Ovary (tissue), 9 donors: ENCODE results near the gene GDF7. TPM values are rescaled to one million over a fixed set of nuclear protein-coding genes. Genes with fewer than 3 reads are reported as not detected.

Source experiments
- DNase-seq, 5 donors: peaks; one replicate each; pipeline ENCODE4 v3.0.0-alpha.2; 2019 to 2020
- H3K27ac ChIP-seq, 2 donors: fragments of 200-600 bp; one replicate each; pipeline versions ENCODE4 v1.5.1 to v1.8.0; 2019 to 2022
- H3K27me3 ChIP-seq: fragments of 200-600 bp; one replicate; pipeline ENCODE4 v1.8.0; 2022
- H3K36me3 ChIP-seq: fragments of 200-600 bp; sonication (generic); one replicate; pipeline ENCODE4 v1.5.1; 2019
- H3K4me1 ChIP-seq: one replicate; pipeline ENCODE4 v1.8.1; 2013; ENCODE audit warnings: mild to moderate bottlenecking, moderate library complexity; ENCODE audit not compliant: insufficient read depth
- H3K4me3 ChIP-seq: fragments of 200-600 bp; sonication (generic); one replicate; pipeline ENCODE4 v1.5.1; 2017
- H3K9me3 ChIP-seq, 2 donors: fragments of 200-600 bp in 1 of 2; sonication (generic) in 1 of 2; one replicate each; pipeline versions ENCODE4 v1.5.1 to v1.8.1; 2013 to 2019; ENCODE audit warnings: mild to moderate bottlenecking in 1 of 2, moderate library complexity in 1 of 2
- CTCF ChIP-seq, 3 donors: fragments of 450-650 bp in 2 of 3; fragments of 200-600 bp in 1 of 3; IDR thresholded peaks; one replicate each; pipeline versions ENCODE4 v1.5.1 to v1.8.0; 2016 to 2022; ENCODE audit warnings: antibody characterized with exemption in 3 of 3, mild to moderate bottlenecking in 1 of 3
- EP300 ChIP-seq: sonication (generic); formaldehyde crosslinking; IDR thresholded peaks from one replicate; pipeline ENCODE4 v1.6.1; 2017; ENCODE audit warnings: antibody characterized with exemption
- POLR2A ChIP-seq: fragments of 450-650 bp; IDR thresholded peaks from one replicate; pipeline ENCODE4 v1.6.1; 2017; ENCODE audit warnings: antibody characterized with exemption, mild to moderate bottlenecking, moderate library complexity
- WGBS, 3 donors: extraction: QIAGEN DNeasy Blood & Tissue Kit in 1 of 3; methylation state at CpG; one replicate each; pipeline versions ENCODE4 v1.1.5 to v1.1.7; 2013 to 2017; 5-methylcytosine and 5-hydroxymethylcytosine counted together
- intact Hi-C, 4 donors: fragments of 100-400 bp; cut with DNase I; formaldehyde crosslinking; loops; one replicate each; pipeline versions ENCODE4 v1.11.0 to v1.15.1; 2022 to 2023
- polyA plus RNA-seq, 2 donors: library from polyadenylated mRNA; stranded (reverse); fragments of 200-250 nt in 1 of 2; fragments of 350-450 nt in 1 of 2; fragmentation: Illumina TruSeq in 1 of 2; extraction: RNeasy Lipid Tissue Mini Kit (QIAGEN cat#74804) in 1 of 2; gene quantifications; one replicate each; pipeline ENCODE4 v1.2.3, GENCODE V29; 2013 to 2014
- total RNA-seq, 7 donors: library from RNA; depleted of rRNA in 2 of 7; stranded (reverse); fragments of >200 nt in 2 of 7; fragmentation: NEBNext Ultra II Directional in 3 of 7; extraction: Animal tissue kit (Norgen Biotek cat#: 25700) in 3 of 7; gene quantifications; one replicate each; pipeline versions ENCODE4 v1.1.0 to v1.2.4, GENCODE V29; 2016 to 2023
- donor health status: DM: no; HTN: no; CAD: no; lungs with moderate emphysema.
- donor health status: DM: no; HTN: no; CAD: no.
- donor health status: Bipolar disorder and iron deficiency.
- donor health status: DM: yes; HTN: yes; CAD: no.
- donor health status: DM: no; HTN: no; CAD: no.
- donor health status: DM: yes; HTN: yes; CAD: no.

Gene GDF7
- total and polyA plus RNA-seq, 9 donors, result 0.11 to 1.7 (median 0.48) TPM

GRCh38 chr2:20645301-20645701, 21.6 kb upstream of the GDF7 start:
- Histone ChIP-seq H3K36me3 (no peaks in the 10 kb centered on the region), H3K9me3 (no peaks in the 10 kb centered on the region), H3K27me3 (no peaks in the 10 kb centered on the region), H3K4me3 (no peak overlapping the region), H3K27ac (no peak overlapping the region), H3K4me1 (peaks cover 11% of the 10 kb centered on the region)
- no peak for TF ChIP-seq CTCF (IDR thresholded peaks at IDR 0.05)
- no peak for TF ChIP-seq EP300
- TF ChIP-seq POLR2A, result no peak
- intact Hi-C loops, result no loop called here
- no peak for DNase-seq
- WGBS, 3 donors, result 86 to 92% (median 89%) methylated on average over 7 to 14 of the region's 14 CpGs

GRCh38 chr2:20645761-20646160, 21.2 kb upstream of the GDF7 start:
- intact Hi-C loops, result no loop called here
- no peak for DNase-seq
- WGBS, 3 donors, result 81 to 91% (median 87%) methylated on average over 10 of the region's 10 CpGs
- H3K27ac ChIP-seq, result no peak overlapping the region
- H3K9me3 ChIP-seq, result no peaks in the 10 kb centered on the region
- no peaks in the 10 kb centered on the region for H3K27me3 ChIP-seq
- peaks cover 11% of the 10 kb centered on the region for H3K4me1 ChIP-seq
- no peaks in the 10 kb centered on the region for H3K36me3 ChIP-seq
- no peak overlapping the region for H3K4me3 ChIP-seq
- TF ChIP-seq POLR2A (no peak), CTCF (IDR thresholded peaks at IDR 0.05) (no peak), EP300 (no peak)

- DNase-seq, result no peak
- H3K27ac ChIP-seq, result no peak overlapping the region
- TF ChIP-seq CTCF (IDR thresholded peaks at IDR 0.05), result no peak
- no peak for TF ChIP-seq EP300
- no peak for TF ChIP-seq POLR2A
- peaks cover 11% of the 10 kb centered on the region for H3K4me1 ChIP-seq
- intact Hi-C loops, result no loop called here
- no peaks in the 10 kb centered on the region for H3K36me3 ChIP-seq
- 93 to 95% (median 94%) methylated on average over 20 of the region's 20 CpGs for WGBS, 3 donors
- no peaks in the 10 kb centered on the region for H3K9me3 ChIP-seq
- H3K4me3 ChIP-seq, result no peak overlapping the region
- no peaks in the 10 kb centered on the region for H3K27me3 ChIP-seq
These were observed 20.5 kb upstream of the GDF7 start for GRCh38 chr2:20646446-20646845.

- DNase-seq, result no peak
These were observed 19.7 kb upstream of the GDF7 start for GRCh38 chr2:20647211-20647610.

More at GRCh38 chr2:20647211-20647610, 19.7 kb upstream of the GDF7 start:
- peaks cover 12% of the 10 kb centered on the region for H3K4me1 ChIP-seq
- H3K27me3 ChIP-seq, result no peaks in the 10 kb centered on the region
- 83 to 90% (median 83%) methylated on average over 3 of the region's 3 CpGs for WGBS, 3 donors
- H3K27ac ChIP-seq, result no peak overlapping the region
- H3K36me3 ChIP-seq, result no peaks in the 10 kb centered on the region
- no peaks in the 10 kb centered on the region for H3K9me3 ChIP-seq
- intact Hi-C loops, result no loop called here
- H3K4me3 ChIP-seq, result no peak overlapping the region
- no peak for TF ChIP-seq CTCF (IDR thresholded peaks at IDR 0.05)
- no peak for TF ChIP-seq POLR2A
- no peak for TF ChIP-seq EP300
